Brain microvascular endothelial cell (primary cell): Measurements from ENCODE around the gene BEST4.
"Not testable (repeated sequence)": the region's sequence is repeated elsewhere in the genome, so short reads cannot be mapped to it uniquely, and the experiment has no call there.

Experiments used
- DNase-seq: peaks from one replicate; pipeline ENCODE4 v3.0.0-alpha.2; 2020
- H3K27ac ChIP-seq: fragments of 250-450 bp; sonication (Bioruptor Pico); 2 replicates; pipeline ENCODE4 v1.5.1; 2020; ENCODE audit warnings: mild to moderate bottlenecking, moderate library complexity
- H3K27me3 ChIP-seq: fragments of 250-450 bp; sonication (Bioruptor Pico); replicated peaks from 2 replicates; pipeline ENCODE4 v1.5.1; 2020; ENCODE audit warnings: mild to moderate bottlenecking
- H3K36me3 ChIP-seq: fragments of 250-450 bp; sonication (Bioruptor Pico); replicated peaks from 2 replicates; pipeline ENCODE4 v1.5.1; 2020; ENCODE audit warnings: mild to moderate bottlenecking
- H3K4me3 ChIP-seq: 2 replicates; pipeline ENCODE4 v1.5.1; 2011; ENCODE audit warnings: low read depth, mild to moderate bottlenecking, control low read depth, low read length, moderate library complexity
- CTCF ChIP-seq: IDR thresholded peaks from 2 replicates; pipeline ENCODE4 v1.5.1; 2011; ENCODE audit warnings: low read depth, mild to moderate bottlenecking, moderate library complexity, low read length, control low read depth, inconsistent platforms; ENCODE audit errors: missing control alignments
- in situ Hi-C: cut with HindIII; loops from 2 replicates; pipeline ENCODE4 v1.10.0; 2017; ENCODE audit warnings: low sequenced_read_pairs, low pct_ligation_motif_present

Gene BEST4

GRCh38 chr1:44826375-44827196 lies 38.6 kb upstream of the BEST4 start:
- Histone ChIP-seq H3K36me3 (no peaks in the 10 kb centered on the region), H3K27me3 (no peaks in the 10 kb centered on the region), H3K27ac (no peak overlapping the region), H3K4me3 (no peak overlapping the region)
- no peak for DNase-seq
- no peak for TF ChIP-seq CTCF
- in situ Hi-C loops, result no loop called here

- H3K27me3 ChIP-seq, in situ Hi-C loops, H3K4me3 ChIP-seq, H3K36me3 ChIP-seq, H3K27ac ChIP-seq, DNase-seq: not testable (repeated sequence)
These were observed 36.4 kb upstream of the BEST4 start for GRCh38 chr1:44824392-44824791.

- no peak for DNase-seq
- no peak overlapping the region for H3K27ac ChIP-seq
- H3K27me3 ChIP-seq, result no peaks in the 10 kb centered on the region
- TF ChIP-seq CTCF, result no peak
- no peaks in the 10 kb centered on the region for H3K36me3 ChIP-seq
- no peak overlapping the region for H3K4me3 ChIP-seq
- in situ Hi-C loops, result no loop called here
These were observed 35.0 kb upstream of the BEST4 start for GRCh38 chr1:44822981-44823451.

GRCh38 chr1:44822131-44822701 lies 34.2 kb upstream of the BEST4 start:
- DNase-seq, result no peak
- H3K27ac ChIP-seq, result no peak overlapping the region
- H3K36me3 ChIP-seq, result no peaks in the 10 kb centered on the region
- in situ Hi-C loops, result no loop called here
- no peaks in the 10 kb centered on the region for H3K27me3 ChIP-seq
- no peak overlapping the region for H3K4me3 ChIP-seq
- no peak for TF ChIP-seq CTCF

- in situ Hi-C loops, result no loop called here
- Histone ChIP-seq H3K4me3 (no peak overlapping the region), H3K36me3 (no peaks in the 10 kb centered on the region), H3K27ac (no peak overlapping the region), H3K27me3 (no peaks in the 10 kb centered on the region)
- no peak for DNase-seq
- TF ChIP-seq CTCF, result no peak
These were observed 33.3 kb upstream of the BEST4 start for GRCh38 chr1:44821240-44821715.
